GM06990 (cell line): ENCODE data around the gene NRARP.
"Not testable (repeated sequence)": the region's sequence is repeated elsewhere in the genome, so short reads cannot be mapped to it uniquely, and the experiment has no call there.

Experiments
- DNase-seq: peaks from one replicate; pipeline ENCODE4 v3.0.0-alpha.2; 2011; ENCODE audit not compliant: insufficient read length; ENCODE audit errors: extremely low read depth
- H3K27me3 ChIP-seq: replicated peaks from 2 replicates; pipeline ENCODE4 v1.6.0; 2011; ENCODE audit warnings: low read length; ENCODE audit not compliant: control insufficient read depth, insufficient read depth
- H3K36me3 ChIP-seq: 2 replicates; pipeline ENCODE4 v1.5.1; 2011; ENCODE audit warnings: low read length; ENCODE audit not compliant: control insufficient read depth, insufficient read depth
- H3K4me3 ChIP-seq: replicated peaks from 2 replicates; pipeline ENCODE4 v1.5.1; 2011; ENCODE audit warnings: low read depth, mild to moderate bottlenecking, control low read depth, low read length
- CTCF ChIP-seq: IDR thresholded peaks from 2 replicates; pipeline ENCODE4 v1.5.1; 2011; ENCODE audit warnings: low read length, control low read depth, mild to moderate bottlenecking, inconsistent platforms; ENCODE audit not compliant: insufficient read depth, poor library complexity, severe bottlenecking

The NRARP gene

GRCh38 chr9:137264067-137264466, 38.0 kb downstream of the NRARP start:
- Histone ChIP-seq H3K36me3 (peaks cover 22% of the 10 kb centered on the region), H3K27me3 (no peaks in the 10 kb centered on the region), H3K4me3 (no peak overlapping the region)
- no peak for DNase-seq
- no peak for TF ChIP-seq CTCF

GRCh38 chr9:137263506-137263905, 38.6 kb downstream of the NRARP start:
- Histone ChIP-seq H3K4me3 (no peak overlapping the region), H3K27me3 (no peaks in the 10 kb centered on the region), H3K36me3 (peaks cover 22% of the 10 kb centered on the region)
- DNase-seq = no peak
- TF ChIP-seq CTCF = no peak

GRCh38 chr9:137262909-137263285, 39.2 kb downstream of the NRARP start:
- TF ChIP-seq CTCF = no peak
- H3K36me3 ChIP-seq = peaks cover 21% of the 10 kb centered on the region

GRCh38 chr9:137262173-137262908, 39.7 kb downstream of the NRARP start:
- not testable (repeated sequence) for H3K4me3 ChIP-seq, DNase-seq, H3K27me3 ChIP-seq
- H3K36me3 ChIP-seq = peaks cover 20% of the 10 kb centered on the region
- peak; percentile 27 for TF ChIP-seq CTCF

More at GRCh38 chr9:137262909-137263285, 39.2 kb downstream of the NRARP start:
- Histone ChIP-seq H3K27me3 (no peaks in the 10 kb centered on the region), H3K4me3 (no peak overlapping the region)
- no peak for DNase-seq

GRCh38 chr9:137256856-137257255, 45.2 kb downstream of the NRARP start:
- H3K36me3 ChIP-seq = peaks cover 3% of the 10 kb centered on the region
- no peak for TF ChIP-seq CTCF
- no peak overlapping the region for H3K4me3 ChIP-seq
- no peaks in the 10 kb centered on the region for H3K27me3 ChIP-seq
- no peak for DNase-seq
